SU-DHL-6 (cell line): ENCODE data around the gene IRF1.
"Not testable (repeated sequence)": the region's sequence is repeated elsewhere in the genome, so short reads cannot be mapped to it uniquely, and the experiment has no call there.

Source experiments
- H2AFZ ChIP-seq: fragments of 200-600 bp; sonication (generic); 2 replicates; pipeline ENCODE4 v1.6.1; 2014; ENCODE audit warnings: low read depth, mild to moderate bottlenecking, moderate library complexity, mixed read lengths, antibody characterized with exemption, low read length; ENCODE audit not compliant: severe bottlenecking
- H3F3A ChIP-seq: fragments of 200-600 bp; shearing (Covaris generic); 2 replicates; pipeline ENCODE4 v1.6.0; 2016; ENCODE audit warnings: antibody characterized with exemption, mild to moderate bottlenecking; ENCODE audit not compliant: insufficient read depth
- H3K27ac ChIP-seq: fragments of 200-600 bp; sonication (generic); 2 replicates; pipeline ENCODE4 v1.5.1; 2016; ENCODE audit warnings: low read depth, mild to moderate bottlenecking, low read length, moderate library complexity, mixed read lengths
- H3K27me3 ChIP-seq: fragments of 200-600 bp; sonication (generic), shearing (Covaris generic); 2 replicates; pipeline ENCODE4 v1.6.0; 2014; ENCODE audit warnings: mild to moderate bottlenecking, low read length
- H3K36me3 ChIP-seq: fragments of 200-600 bp; sonication (generic); 2 replicates; pipeline ENCODE4 v1.6.1; 2014; ENCODE audit warnings: mild to moderate bottlenecking, low read length, mixed read lengths
- H3K4me2 ChIP-seq: fragments of 300-600, 200-600 bp; shearing (Covaris generic), sonication (generic); 2 replicates; pipeline ENCODE4 v1.6.0; 2014; ENCODE audit warnings: low read length, low read depth, mild to moderate bottlenecking; ENCODE audit not compliant: poor library complexity, severe bottlenecking
- H3K4me3 ChIP-seq: fragments of 200-600 bp; sonication (generic); 2 replicates; pipeline ENCODE4 v1.5.1; 2014; ENCODE audit warnings: antibody characterized with exemption, low read length, mild to moderate bottlenecking, mixed read lengths; ENCODE audit not compliant: insufficient read depth, poor library complexity, severe bottlenecking
- H3K79me2 ChIP-seq: fragments of 200-600 bp; sonication (generic); 2 replicates; pipeline ENCODE4 v1.6.1; 2014; ENCODE audit warnings: mild to moderate bottlenecking, low read length, moderate library complexity; ENCODE audit not compliant: insufficient read depth
- H3K9ac ChIP-seq: fragments of 200-600 bp; sonication (generic); 2 replicates; pipeline ENCODE4 v1.7.0; 2014; ENCODE audit warnings: mild to moderate bottlenecking, low read length
- H3K9me2 ChIP-seq: fragments of 200-600 bp; sonication (generic); replicated peaks from 2 replicates; pipeline ENCODE4 v1.6.1; 2014; ENCODE audit warnings: low read length; ENCODE audit not compliant: insufficient read depth
- H3K9me3 ChIP-seq: fragments of 200-600 bp; sonication (generic); 2 replicates; pipeline ENCODE4 v1.6.1; 2014; ENCODE audit warnings: low read length, mixed read lengths; ENCODE audit not compliant: insufficient read depth
- H4K20me1 ChIP-seq: fragments of 200-600 bp; sonication (generic); 2 replicates; pipeline ENCODE4 v1.6.1; 2014; ENCODE audit warnings: low read depth, mild to moderate bottlenecking, antibody characterized with exemption, low read length, moderate library complexity, mixed read lengths
- CTCF ChIP-seq: fragments of 200-600 bp; sonication (generic); IDR thresholded peaks from one replicate; pipeline ENCODE4 v1.5.1; 2017; ENCODE audit warnings: antibody characterized with exemption, mild to moderate bottlenecking, low read length, moderate library complexity; ENCODE audit not compliant: insufficient read depth, poor library complexity, severe bottlenecking
- EZH2phosphoT487 ChIP-seq: fragments of 200-600 bp; sonication (generic), shearing (Covaris generic); conservative IDR thresholded peaks from 2 replicates; pipeline ENCODE4 v1.6.1; 2018; ENCODE audit warnings: mild to moderate bottlenecking, antibody characterized with exemption, low read length, moderate library complexity, mixed read lengths

Gene IRF1

GRCh38 chr5:132438917-132439316, 51.7 kb downstream of the IRF1 start:
- no peak overlapping the region for H3K4me3 ChIP-seq
- no peaks in the 10 kb centered on the region for H3K79me2 ChIP-seq

GRCh38 chr5:132438267-132438645, 52.3 kb downstream of the IRF1 start:
- not testable (repeated sequence) for H3K27me3 ChIP-seq, H3F3A ChIP-seq, H3K4me2 ChIP-seq, H3K9me3 ChIP-seq, H2AFZ ChIP-seq, H3K9ac ChIP-seq, H4K20me1 ChIP-seq, H3K9me2 ChIP-seq, H3K36me3 ChIP-seq, H3K27ac ChIP-seq, H3K79me2 ChIP-seq, H3K4me3 ChIP-seq

More at GRCh38 chr5:132438917-132439316, 51.7 kb downstream of the IRF1 start:
- no peaks in the 10 kb centered on the region for H4K20me1 ChIP-seq
- no peak overlapping the region for H3K4me2 ChIP-seq
- H3K27me3 ChIP-seq, result no peaks in the 10 kb centered on the region
- H3K9me3 ChIP-seq, result no peaks in the 10 kb centered on the region
- H3K27ac ChIP-seq, result no peak overlapping the region
- no peaks in the 10 kb centered on the region for H3K36me3 ChIP-seq
- TF ChIP-seq EZH2phosphoT487 (no peak), CTCF (no peak)
- H3K9me2 ChIP-seq, result no peaks in the 10 kb centered on the region
- H2AFZ ChIP-seq, result no peak overlapping the region
- no peaks in the 10 kb centered on the region for H3F3A ChIP-seq
- no peak overlapping the region for H3K9ac ChIP-seq

- H2AFZ ChIP-seq, result no peak overlapping the region
- H3K36me3 ChIP-seq, result no peaks in the 10 kb centered on the region
- H3K27me3 ChIP-seq, result no peaks in the 10 kb centered on the region
- TF ChIP-seq CTCF, result no peak
- TF ChIP-seq EZH2phosphoT487, result no peak
- H4K20me1 ChIP-seq, result no peaks in the 10 kb centered on the region
- H3K9ac ChIP-seq, result no peak overlapping the region
- H3K4me3 ChIP-seq, result no peak overlapping the region
- no peaks in the 10 kb centered on the region for H3K9me3 ChIP-seq
- H3K9me2 ChIP-seq, result no peaks in the 10 kb centered on the region
- H3K4me2 ChIP-seq, result no peak overlapping the region
- no peak overlapping the region for H3K27ac ChIP-seq
- no peaks in the 10 kb centered on the region for H3F3A ChIP-seq
- no peaks in the 10 kb centered on the region for H3K79me2 ChIP-seq
Measured at GRCh38 chr5:132437604-132438266, 52.8 kb downstream of the IRF1 start.

GRCh38 chr5:132436936-132437335, 53.6 kb downstream of the IRF1 start:
- Histone ChIP-seq H4K20me1 (no peaks in the 10 kb centered on the region), H3K9me2 (no peaks in the 10 kb centered on the region), H3K9me3 (no peaks in the 10 kb centered on the region), H2AFZ (no peak overlapping the region), H3K4me3 (no peak overlapping the region), H3F3A (no peaks in the 10 kb centered on the region), H3K4me2 (no peak overlapping the region), H3K36me3 (no peaks in the 10 kb centered on the region), H3K27ac (no peak overlapping the region), H3K79me2 (no peaks in the 10 kb centered on the region), H3K27me3 (no peaks in the 10 kb centered on the region), H3K9ac (no peak overlapping the region)
- TF ChIP-seq EZH2phosphoT487 (no peak), CTCF (no peak)
